Loucy (cell line): Measurements from ENCODE around the gene LRRC27.

Source experiments
- CTCF ChIP-seq: fragments of 200-600 bp; sonication (generic); conservative IDR thresholded peaks from 2 replicates; pipeline ENCODE4 v1.5.1; 2014; ENCODE audit warnings: mild to moderate bottlenecking, antibody characterized with exemption, low read length
- EZH2phosphoT487 ChIP-seq: fragments of 200-600 bp; IDR thresholded peaks from 2 replicates; pipeline ENCODE4 v1.6.1; 2018; ENCODE audit warnings: antibody characterized with exemption, mild to moderate bottlenecking, moderate library complexity, borderline replicate concordance

GRCh38 chr10:132336919-132337407, 5.0 kb downstream of the LRRC27 start:
- no peak for TF ChIP-seq CTCF
- no peak for TF ChIP-seq EZH2phosphoT487
